DLD1 (cell line): ENCODE data around the gene NLRC3.
"Not testable (repeated sequence)": the region's sequence is repeated elsewhere in the genome, so short reads cannot be mapped to it uniquely, and the experiment has no call there.

Experiments
- in situ Hi-C: cut with HindIII; loops from 2 replicates; pipeline ENCODE4 v1.10.0; 2017; ENCODE audit warnings: low sequenced_read_pairs

The NLRC3 gene

GRCh38 chr16:3549906-3550305 lies 27.3 kb downstream of the NLRC3 start:
- in situ Hi-C loops = no loop called here

- in situ Hi-C loops = no loop called here
Measured at GRCh38 chr16:3548859-3549258, 28.3 kb downstream of the NLRC3 start.

- in situ Hi-C loops = no loop called here
Measured at GRCh38 chr16:3548445-3548844, 28.8 kb downstream of the NLRC3 start.

GRCh38 chr16:3546986-3547682 lies 30.1 kb downstream of the NLRC3 start:
- in situ Hi-C loops = no loop called here

DNA sequence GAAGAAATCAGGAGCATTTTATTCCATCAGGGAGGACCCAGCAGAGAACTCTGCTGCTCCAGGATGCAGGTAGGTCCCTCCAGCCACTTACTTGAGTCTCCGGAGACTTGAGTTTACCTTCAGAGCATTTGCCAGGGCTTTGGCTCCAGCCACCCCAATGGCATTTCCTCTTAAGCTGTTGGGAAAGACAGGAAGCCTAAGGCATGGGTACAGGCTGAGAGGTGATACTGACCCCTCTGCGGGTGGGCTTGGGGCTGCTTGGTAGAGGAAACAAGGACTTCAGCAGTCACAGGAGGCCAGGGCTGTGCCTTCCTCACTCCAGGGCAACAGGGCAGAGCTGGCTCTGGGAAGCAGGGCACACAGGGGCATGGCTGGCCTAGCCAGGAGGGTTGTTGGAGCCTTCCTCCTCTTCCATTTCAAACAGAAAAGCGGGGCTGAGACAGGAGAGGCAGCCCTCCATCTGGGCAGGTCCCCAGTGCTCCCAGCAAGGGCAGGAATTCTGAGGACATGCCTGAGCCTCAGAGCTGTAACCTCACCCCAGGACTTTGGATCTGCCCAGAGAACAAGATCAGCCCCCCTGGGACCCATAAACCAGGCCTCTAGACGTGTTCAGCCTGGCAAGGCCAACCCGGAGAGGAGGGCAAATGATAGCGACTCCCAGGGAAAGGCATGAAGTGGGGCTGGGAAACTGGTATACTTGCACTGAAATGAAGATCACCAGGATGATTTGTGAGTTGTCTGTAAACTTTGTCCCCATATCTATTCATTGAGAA lies 34.4 kb downstream of the NLRC3 start:
- in situ Hi-C loops = no loop called here

- in situ Hi-C loops = no loop called here
Measured at GRCh38 chr16:3541527-3542155, 35.6 kb downstream of the NLRC3 start.

DNA sequence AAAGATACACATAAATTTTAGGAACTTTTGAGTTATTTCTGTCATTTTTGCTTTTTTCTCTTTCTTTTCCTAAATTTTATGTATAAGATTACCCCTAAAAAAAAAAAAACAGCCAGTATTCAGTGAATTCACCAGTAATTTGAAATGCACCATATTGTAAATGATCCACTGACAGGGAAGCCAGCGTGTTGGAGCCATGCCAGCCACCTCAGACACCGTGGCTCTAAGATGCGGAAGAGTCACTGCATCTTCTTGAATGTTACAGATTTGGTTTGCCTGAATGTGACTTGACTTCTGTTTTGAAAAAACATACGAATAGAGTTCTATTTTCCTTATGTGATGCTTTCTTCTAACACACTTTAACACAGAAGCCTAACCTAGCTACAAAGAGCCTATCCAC lies 39.0 kb downstream of the NLRC3 start:
- in situ Hi-C loops = no loop called here

DNA sequence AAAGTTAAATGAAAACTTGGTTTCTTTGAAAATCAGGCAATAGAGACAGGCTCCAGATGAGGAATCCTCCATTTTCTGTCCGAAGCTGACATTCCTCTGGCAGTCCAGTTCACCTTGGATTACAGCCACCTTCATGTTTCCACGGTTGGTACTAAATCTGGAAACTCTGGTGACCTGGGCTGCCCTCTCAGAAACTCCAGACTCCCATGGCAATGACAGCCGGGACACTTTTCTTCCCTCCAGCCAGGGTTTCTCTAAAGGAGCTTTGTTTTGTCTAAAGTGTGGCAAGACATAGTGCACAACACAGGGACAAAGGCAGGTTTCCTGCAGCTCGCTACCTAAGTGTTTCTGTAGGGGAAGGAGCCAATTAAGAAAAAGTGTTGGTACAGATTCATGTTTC lies 40.4 kb downstream of the NLRC3 start:
- in situ Hi-C loops = no loop called here

- in situ Hi-C loops = no loop called here
Measured at GRCh38 chr16:3536271-3536731, 40.9 kb downstream of the NLRC3 start.

DNA sequence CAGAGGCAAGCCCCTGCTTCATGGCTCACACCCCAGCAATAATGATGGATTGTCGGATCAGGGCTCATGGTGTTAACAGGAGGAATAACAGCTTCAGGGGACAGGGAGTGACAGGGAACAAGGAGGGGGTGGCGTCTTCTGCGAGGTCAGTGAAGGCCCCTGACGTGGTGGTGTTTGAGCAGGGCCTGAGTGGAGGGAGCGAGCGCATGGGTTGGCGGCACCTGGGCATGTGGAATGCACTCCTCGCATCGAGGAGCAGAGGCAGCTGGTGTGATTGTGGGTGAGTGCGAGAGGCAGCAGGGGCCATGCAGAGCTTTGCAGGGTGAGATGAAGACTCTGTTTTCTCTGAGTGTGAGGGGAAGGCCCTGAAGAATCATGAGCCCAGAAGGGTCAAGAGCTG lies 43.1 kb downstream of the NLRC3 start:
- in situ Hi-C loops = no loop called here

DNA sequence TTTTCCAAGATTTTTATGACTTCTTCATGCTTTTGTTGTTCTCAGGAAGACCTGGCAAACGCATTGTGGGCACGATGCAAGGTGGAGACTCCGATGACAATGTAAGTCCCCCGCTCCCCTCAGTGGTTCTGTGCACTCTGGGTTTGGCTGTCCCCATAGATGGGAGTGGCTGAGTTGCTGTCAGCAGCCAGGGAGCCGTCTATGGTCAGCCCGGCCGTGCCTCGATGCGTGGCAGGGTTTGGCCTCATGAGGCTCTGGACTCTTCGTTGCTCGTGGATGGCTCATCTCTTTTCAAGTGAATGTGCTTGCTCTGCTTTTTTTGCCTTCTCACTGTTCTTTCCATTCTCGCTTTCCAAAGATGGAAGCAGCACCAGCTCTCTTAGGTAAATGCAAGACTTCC lies 44.5 kb downstream of the NLRC3 start:
- in situ Hi-C loops = no loop called here

- in situ Hi-C loops = no loop called here
Measured at GRCh38 chr16:3530371-3530914, 46.8 kb downstream of the NLRC3 start.

DNA sequence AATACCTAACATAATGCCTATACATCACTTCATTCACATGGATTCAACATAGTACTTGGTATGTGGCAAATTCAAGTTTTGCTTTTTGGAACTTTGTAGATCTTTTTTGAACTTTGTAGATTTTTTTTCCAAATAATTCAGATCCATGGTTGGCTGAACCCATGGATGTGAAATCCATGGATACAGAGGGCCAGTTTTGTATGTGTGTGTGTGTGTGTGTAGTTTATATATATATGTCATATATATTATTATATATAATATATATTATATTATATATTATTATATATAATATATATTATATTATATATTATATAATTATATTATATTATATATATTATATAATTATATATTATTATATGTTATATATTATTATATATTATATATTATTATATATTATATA lies 48.0 kb downstream of the NLRC3 start:
- in situ Hi-C loops = no loop called here

GRCh38 chr16:3528406-3528805 lies 48.8 kb downstream of the NLRC3 start:
- in situ Hi-C loops = no loop called here

- in situ Hi-C loops = not testable (repeated sequence)
Measured at GRCh38 chr16:3527216-3527829, 49.9 kb downstream of the NLRC3 start.

DNA sequence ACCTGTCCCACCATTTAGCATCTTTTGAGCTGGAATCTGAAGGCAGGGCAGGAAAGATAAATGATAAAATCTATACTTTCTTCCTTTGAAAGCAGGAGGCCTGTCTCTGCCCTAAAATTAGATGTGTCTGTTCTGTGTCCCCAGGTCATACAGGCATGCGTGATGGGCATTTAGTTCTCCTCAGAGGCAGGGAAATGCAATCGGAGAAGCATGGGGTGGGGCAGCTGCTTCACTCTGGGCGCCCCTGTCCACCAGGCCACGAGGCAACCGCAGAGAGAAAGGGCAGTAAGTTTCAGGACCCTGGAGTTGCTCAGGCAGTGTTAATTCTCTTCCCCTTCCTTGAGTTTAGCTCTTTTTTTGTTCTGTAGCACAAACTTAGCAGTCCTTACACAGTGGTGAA lies 51.3 kb downstream of the NLRC3 start:
- in situ Hi-C loops = no loop called here

DNA sequence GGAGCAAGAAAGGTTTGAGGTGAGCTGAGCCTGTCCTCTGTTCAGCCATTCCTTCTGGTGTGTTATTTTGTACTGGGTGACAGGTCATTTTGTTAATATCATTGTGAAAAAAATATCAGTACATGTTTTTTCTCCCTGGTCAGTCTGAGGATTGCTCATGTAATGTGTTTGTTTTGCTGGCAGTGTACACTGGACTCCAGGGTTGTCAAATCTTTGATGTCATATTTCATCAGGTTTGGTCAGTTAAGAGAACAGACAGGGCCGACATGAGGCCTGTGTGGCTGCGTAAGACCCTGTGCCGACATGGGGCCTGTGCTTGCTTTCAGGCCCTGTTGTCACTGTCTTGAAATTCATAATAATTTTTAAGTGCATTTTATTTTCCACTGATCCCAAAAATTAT lies 53.9 kb downstream of the NLRC3 start:
- in situ Hi-C loops = loop anchor here (25.0 kb wide), 1 partner anchor 89 kb away; the partner anchor contains the start of gene SLX4

- in situ Hi-C loops = loop anchor here (25.0 kb wide), 1 partner anchor 91 kb away; the partner anchor contains the start of gene SLX4
Measured at GRCh38 chr16:3520841-3521240, 56.4 kb downstream of the NLRC3 start.

GRCh38 chr16:3520413-3520812 lies 56.8 kb downstream of the NLRC3 start:
- in situ Hi-C loops = loop anchor here (25.0 kb wide), 1 partner anchor 92 kb away; the partner anchor contains the start of gene SLX4

GRCh38 chr16:3519581-3519980 lies 57.6 kb downstream of the NLRC3 start:
- in situ Hi-C loops = loop anchor here (25.0 kb wide), 1 partner anchor 93 kb away; the partner anchor contains the start of gene SLX4

DNA sequence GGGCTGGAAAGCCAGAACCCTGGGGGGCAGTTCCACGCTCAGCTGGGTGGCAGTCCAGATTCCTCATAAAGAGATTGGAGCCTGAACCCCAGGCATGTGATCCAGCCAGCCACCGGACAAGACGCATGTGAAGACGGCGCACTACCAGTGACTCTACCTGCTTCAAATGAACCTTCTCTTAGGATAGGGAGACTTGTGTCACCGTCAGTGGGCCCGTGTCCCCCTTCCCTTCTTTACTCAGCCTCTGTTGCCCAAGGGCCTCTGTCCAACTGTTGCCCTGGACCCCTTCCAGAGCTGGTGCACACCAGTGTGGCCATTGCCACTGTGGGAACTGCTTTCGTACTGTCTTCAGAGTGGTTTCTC lies 58.2 kb downstream of the NLRC3 start:
- in situ Hi-C loops = loop anchor here (25.0 kb wide), 1 partner anchor 93 kb away; the partner anchor contains the start of gene SLX4
